Stomach (tissue), 9 donors: ENCODE measurements around the gene JSRP1. TPM values are rescaled to one million over a fixed set of nuclear protein-coding genes. Genes with fewer than 3 reads are reported as not detected.
A peak's percentile ranks its signal among the peaks of the same experiment; 100 is the strongest.

ENCODE experiments used
- DNase-seq, 2 donors: peaks; one replicate each; pipeline versions ENCODE4 v3.0.0 to v3.0.0-alpha.2; 2013 to 2019
- H3K27ac ChIP-seq, 5 donors: fragments of 200-600 bp in 4 of 5; sonication (generic) in 4 of 5; one replicate each; pipeline ENCODE4 v1.5.1; 2013 to 2019; ENCODE audit warnings: mild to moderate bottlenecking in 1 of 5, moderate library complexity in 1 of 5
- H3K27me3 ChIP-seq, 3 donors: fragments of 200-600 bp; sonication (generic); one replicate each; pipeline ENCODE4 v1.5.1; 2017 to 2019; ENCODE audit warnings: mixed run types in 1 of 3
- H3K36me3 ChIP-seq, 4 donors: fragments of 200-600 bp; sonication (generic); 1 replicate in 3 of 4; 2 replicates in 1 of 4; pipeline ENCODE4 v1.5.1; 2016 to 2019
- H3K4me1 ChIP-seq, 4 donors: fragments of 200-600 bp; sonication (generic); one replicate each; pipeline ENCODE4 v1.5.1; 2016 to 2019
- H3K4me3 ChIP-seq, 4 donors: fragments of 200-600 bp; sonication (generic) in 3 of 4; one replicate each; pipeline ENCODE4 v1.5.1; 2016 to 2019; ENCODE audit warnings: mild to moderate bottlenecking in 1 of 4
- H3K9me3 ChIP-seq, 4 donors: fragments of 200-600 bp; sonication (generic); one replicate each; pipeline ENCODE4 v1.5.1; 2016 to 2019
- CTCF ChIP-seq, 7 experiments: fragments of 450-650 bp in 4 of 7; fragments of 200-600 bp in 3 of 7; sonication (generic) in 3 of 7; IDR thresholded peaks; one replicate each; pipeline ENCODE4 v1.5.1; 2016 to 2019; ENCODE audit warnings: antibody characterized with exemption in 7 of 7, control low read depth in 2 of 7, mild to moderate bottlenecking in 1 of 7
- EP300 ChIP-seq: sonication (generic); formaldehyde crosslinking; IDR thresholded peaks from one replicate; pipeline ENCODE4 v1.6.1; 2017; ENCODE audit warnings: antibody characterized with exemption
- POLR2A ChIP-seq, 4 donors: fragments of 450-650 bp; IDR thresholded peaks; one replicate each; pipeline ENCODE4 v1.6.1; 2016; ENCODE audit warnings: antibody characterized with exemption in 4 of 4, control low read depth in 2 of 4, mild to moderate bottlenecking in 1 of 4, moderate library complexity in 1 of 4
- POLR2AphosphoS5 ChIP-seq, 3 donors: sonication (generic); formaldehyde crosslinking; IDR thresholded peaks; one replicate each; pipeline ENCODE4 v1.6.1; 2016; ENCODE audit warnings: antibody characterized with exemption in 3 of 3
- WGBS, 5 donors: extraction: QIAGEN DNeasy Blood & Tissue Kit in 3 of 5; methylation state at CpG; one replicate each; pipeline versions ENCODE4 v1.1.5 to v1.1.7; 2013 to 2018; 5-methylcytosine and 5-hydroxymethylcytosine counted together
- intact Hi-C: fragments of 100-400 bp; cut with DNase I; formaldehyde crosslinking; loops from one replicate; pipeline ENCODE4 v1.15.1; 2023; ENCODE audit warnings: low total_unique reads
- polyA plus RNA-seq, 3 donors: library from polyadenylated mRNA; stranded (reverse); fragments of 200-250 nt; gene quantifications; one replicate each; pipeline ENCODE4 v1.2.3, GENCODE V29; 2013
- total RNA-seq, 5 donors: library from RNA; depleted of rRNA; stranded (reverse); fragments of >200 nt; gene quantifications; one replicate each; pipeline versions ENCODE4 v1.1.0 to v1.2.3, GENCODE V29; 2014 to 2016
- donor health status: healthy with polysubstance abuse.
- donor health status: Bipolar disorder and iron deficiency.
- donor health status: healthy.

Gene JSRP1
- total and polyA plus RNA-seq, 8 donors = 0.58 to 0.75 (median 0.68) TPM; not detected in 5

DNA sequence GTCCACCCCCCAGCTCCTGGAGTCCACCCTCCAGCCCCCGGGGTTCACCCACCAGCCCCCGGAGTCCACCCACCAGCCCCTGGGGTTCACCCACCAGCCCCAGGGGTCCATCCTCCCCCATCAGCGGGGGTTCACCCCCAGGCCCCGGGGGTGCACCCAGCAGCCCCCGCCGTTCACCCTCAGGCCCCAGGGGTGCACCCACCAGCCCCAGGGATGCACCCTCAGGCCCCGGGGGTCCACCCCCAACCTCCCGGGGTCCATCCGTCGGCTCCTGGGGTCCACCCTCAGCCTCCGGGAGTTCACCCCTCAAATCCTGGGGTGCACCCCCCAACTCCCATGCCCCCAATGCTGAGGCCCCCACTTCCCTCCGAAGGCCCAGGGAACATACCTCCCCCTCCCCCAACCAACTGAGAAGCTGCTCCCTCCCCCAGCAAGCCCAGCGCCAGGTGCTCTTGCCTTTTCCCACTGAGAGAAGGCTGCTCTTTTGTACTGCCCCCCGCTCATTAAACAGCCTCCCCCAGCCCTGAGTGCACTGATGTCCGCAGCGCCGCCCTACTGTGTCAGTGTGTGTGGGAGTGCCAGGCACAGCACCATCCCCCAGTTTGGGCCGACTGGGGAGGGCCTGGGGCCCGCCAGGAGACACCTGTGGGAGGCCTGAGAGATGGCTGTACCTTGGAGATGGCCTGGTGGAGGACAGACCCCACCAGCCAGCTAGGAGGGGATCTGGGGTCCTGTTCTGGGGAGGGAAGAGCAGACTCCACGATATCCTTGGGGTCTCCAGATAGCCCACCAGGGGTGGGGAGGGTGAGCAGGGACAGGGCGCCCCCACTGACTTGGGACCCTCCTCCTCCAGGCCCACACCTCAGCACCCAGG lies 7.8 kb downstream of the JSRP1 start:
- H3K27me3 ChIP-seq = peaks cover 26 to 58% (median 44%) of the 10 kb centered on the region in 3 donors
- H3K36me3 ChIP-seq = peaks cover 52 to 62% (median 58%) of the 10 kb centered on the region in 4 donors
- intact Hi-C loops = no loop called here
- peaks cover 31 to 68% (median 45%) of the 10 kb centered on the region in 4 donors for H3K4me1 ChIP-seq
- H3K27ac ChIP-seq = no peak overlapping the region
- TF ChIP-seq POLR2AphosphoS5 (IDR thresholded peaks at IDR 0.05) (no peak), POLR2A (IDR thresholded peaks at IDR 0.05) (no peak), EP300 (no peak), CTCF (IDR thresholded peaks at IDR 0.05) (no peak)
- WGBS, 5 donors = 83 to 88% (median 87%) methylated on average over 5 to 21 of the region's 21 CpGs
- no peak for DNase-seq
- no peaks in the 10 kb centered on the region for H3K9me3 ChIP-seq
- H3K4me3 ChIP-seq = no peak overlapping the region

DNA sequence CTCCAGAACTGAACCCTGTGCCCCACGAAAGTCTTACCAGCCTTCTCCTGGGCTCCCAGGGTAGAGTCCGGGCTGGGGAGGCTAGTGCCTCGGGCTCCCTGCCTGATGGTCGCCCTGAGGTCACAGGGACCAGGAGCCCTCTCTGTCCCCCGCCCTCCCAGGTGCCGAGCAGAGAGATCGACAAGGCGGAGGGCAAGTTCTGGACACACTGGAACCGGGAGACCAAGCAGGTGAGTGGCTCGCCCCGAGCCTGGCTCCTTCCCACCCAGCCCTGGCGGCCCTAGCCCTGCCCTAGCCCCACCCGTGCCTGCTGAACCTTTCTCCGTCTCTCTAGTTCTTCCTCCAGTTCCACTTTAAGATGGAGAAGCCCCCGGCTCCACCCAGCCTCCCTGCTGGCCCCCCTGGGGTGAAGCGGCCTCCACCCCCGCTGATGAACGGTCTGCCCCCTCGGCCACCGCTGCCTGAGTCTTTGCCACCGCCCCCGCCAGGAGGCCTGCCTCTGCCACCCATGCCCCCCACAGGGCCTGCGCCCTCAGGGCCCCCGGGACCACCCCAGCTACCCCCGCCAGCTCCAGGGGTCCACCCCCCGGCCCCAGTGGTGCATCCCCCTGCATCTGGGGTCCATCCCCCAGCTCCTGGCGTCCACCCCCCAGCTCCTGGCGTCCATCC lies 8.7 kb downstream of the JSRP1 start:
- DNase-seq = no peak
- Histone ChIP-seq H3K36me3 (peaks cover 54 to 70% (median 64%) of the 10 kb centered on the region in 4 donors), H3K27ac (no peak overlapping the region), H3K27me3 (peaks cover 21 to 50% (median 36%) of the 10 kb centered on the region in 3 donors), H3K4me1 (peaks cover 24 to 68% (median 41%) of the 10 kb centered on the region in 4 donors), H3K9me3 (no peaks in the 10 kb centered on the region), H3K4me3 (no peak overlapping the region)
- TF ChIP-seq EP300 (no peak), POLR2A (IDR thresholded peaks at IDR 0.05) (no peak), POLR2AphosphoS5 (IDR thresholded peaks at IDR 0.05) (no peak), CTCF (IDR thresholded peaks at IDR 0.05) (no peak)
- intact Hi-C loops = no loop called here
- WGBS, 5 donors = 79 to 88% (median 86%) methylated on average over 20 to 28 of the region's 28 CpGs

- peak in 1 of 2 donors; percentile 50 for DNase-seq
- peaks cover 54 to 74% (median 66%) of the 10 kb centered on the region in 4 donors for H3K36me3 ChIP-seq
Observed at GRCh38 chr19:2246801-2247361, 9.3 kb downstream of the JSRP1 start.

More at GRCh38 chr19:2246801-2247361, 9.3 kb downstream of the JSRP1 start:
- Histone ChIP-seq H3K4me3 (no peak overlapping the region), H3K27ac (no peak overlapping the region), H3K27me3 (peaks cover 15 to 43% (median 29%) of the 10 kb centered on the region in 3 donors), H3K9me3 (no peaks in the 10 kb centered on the region), H3K4me1 (peaks cover 24 to 68% (median 41%) of the 10 kb centered on the region in 4 donors)
- TF ChIP-seq CTCF (IDR thresholded peaks at IDR 0.05) = no peak
- no peak for TF ChIP-seq POLR2AphosphoS5 (IDR thresholded peaks at IDR 0.05)
- TF ChIP-seq EP300 = no peak
- no peak for TF ChIP-seq POLR2A (IDR thresholded peaks at IDR 0.05)
- 34 to 91% (median 81%) methylated on average over 5 to 26 of the region's 26 CpGs for WGBS, 5 donors
- intact Hi-C loops = no loop called here
